GM18526 (cell line): ENCODE data around the gene SLC22A5.

Source experiments
- POLR2A ChIP-seq: IDR thresholded peaks from 3 replicates; pipeline ENCODE4 v1.6.1; 2011; ENCODE audit not compliant: insufficient read length; ENCODE audit errors: extremely low read depth

Gene SLC22A5

GRCh38 chr5:132438917-132439316 lies 69.4 kb downstream of the SLC22A5 start:
- no peak for TF ChIP-seq POLR2A

GRCh38 chr5:132439521-132440089 lies 70.1 kb downstream of the SLC22A5 start:
- TF ChIP-seq POLR2A, result no peak

- TF ChIP-seq POLR2A, result no peak
Measured at GRCh38 chr5:132444061-132444460, 74.6 kb downstream of the SLC22A5 start.
